NCI-H1694 (cell line): Measurements from ENCODE around the gene ABCA7.
A peak's percentile ranks its signal among the peaks of the same experiment; 100 is the strongest.

ENCODE experiments used
- DNase-seq: peaks from one replicate; lab custom pipeline; 2025; lab: John Stamatoyannopoulos, UW

The ABCA7 gene

DNA sequence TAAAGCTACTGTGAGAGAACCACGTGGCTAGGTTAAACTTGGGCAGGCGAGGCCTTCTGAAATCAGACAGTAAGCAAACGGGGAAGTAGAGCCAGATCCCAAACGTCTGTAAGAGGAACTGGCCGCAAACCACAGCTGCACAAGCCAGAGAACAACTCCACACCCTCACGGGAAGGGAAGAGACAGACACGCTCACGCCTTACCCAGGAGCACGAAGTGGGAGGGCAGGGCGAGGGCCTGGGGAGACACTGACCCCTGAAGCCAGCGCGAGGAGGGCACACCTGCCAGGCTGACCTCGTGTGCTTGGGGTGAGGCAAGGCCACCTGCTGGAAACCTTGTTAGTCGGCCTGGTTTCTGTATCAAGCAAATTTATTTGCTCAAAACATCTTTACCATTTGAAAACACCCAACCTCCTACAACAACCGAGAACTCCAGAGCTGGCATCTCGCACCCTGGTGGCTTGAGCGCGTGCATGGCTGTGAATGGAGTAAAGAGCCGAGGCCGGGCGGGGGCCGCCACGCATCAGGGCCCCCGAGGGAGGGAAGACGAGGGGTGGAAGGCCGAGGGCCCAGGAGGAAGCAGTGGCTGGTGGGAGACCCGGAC, 48.0 kb downstream of the ABCA7 start:
- no peak for DNase-seq

DNA sequence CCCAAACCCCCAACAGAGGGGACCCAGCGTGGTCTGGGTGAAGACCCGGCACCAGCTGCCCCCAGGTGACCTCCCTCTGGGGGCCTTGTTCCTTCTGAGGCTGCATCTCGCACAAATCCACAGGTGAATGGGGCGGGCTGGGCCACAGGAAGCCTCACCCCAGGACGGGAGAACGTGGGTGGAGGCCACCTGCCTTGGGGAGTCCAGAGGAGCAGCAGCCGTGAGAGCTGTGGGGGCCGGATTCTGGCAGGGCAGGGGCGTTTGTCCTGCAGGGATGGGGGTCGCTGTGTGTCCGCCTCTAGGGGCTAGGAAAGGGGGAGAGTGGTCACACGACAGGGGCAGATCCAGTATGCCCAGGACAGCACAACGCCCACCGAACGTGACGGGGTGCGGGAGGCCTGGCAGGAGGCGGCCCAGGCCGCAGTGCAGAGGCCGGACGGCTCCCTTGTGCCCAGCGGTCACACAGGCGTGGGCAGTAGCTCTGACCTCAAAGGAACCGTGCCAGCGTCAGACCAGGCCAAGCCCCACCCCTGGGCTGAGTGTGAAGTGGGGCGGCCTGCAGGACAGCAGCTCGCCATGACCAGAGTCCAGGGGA, 48.6 kb downstream of the ABCA7 start:
- no peak for DNase-seq

DNA sequence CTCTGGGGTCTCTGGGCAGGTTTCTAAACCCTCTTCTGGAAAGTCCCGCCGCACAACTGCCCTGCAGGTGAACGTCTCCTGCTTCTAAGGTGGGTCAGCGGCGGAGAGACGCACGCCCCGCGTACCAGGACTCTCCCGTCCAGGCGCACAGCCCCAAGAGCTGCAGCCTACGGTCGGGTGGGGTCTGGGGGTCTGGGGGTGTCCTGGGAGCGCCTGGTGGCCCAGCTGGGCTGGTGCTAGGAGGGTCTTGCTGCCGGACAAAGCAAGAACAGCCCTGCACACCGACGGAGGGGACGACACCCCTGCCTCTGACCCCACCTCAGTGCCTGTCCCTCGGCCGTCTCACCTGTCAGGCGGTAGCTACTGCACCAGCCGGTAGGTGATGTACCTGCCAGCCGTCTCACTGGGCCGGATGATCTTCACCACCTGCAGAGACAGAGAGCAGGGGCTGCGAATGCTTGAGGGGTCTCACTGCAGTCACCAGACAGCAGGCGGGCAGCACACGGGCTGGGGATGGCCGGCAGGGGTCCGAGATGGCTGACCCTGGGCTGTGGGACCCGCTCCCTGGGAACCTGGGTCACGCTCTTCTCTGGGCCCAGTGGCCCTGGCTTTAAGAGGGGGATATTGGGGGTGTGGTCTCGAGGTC, 49.3 kb downstream of the ABCA7 start:
- DNase-seq = no peak

DNA sequence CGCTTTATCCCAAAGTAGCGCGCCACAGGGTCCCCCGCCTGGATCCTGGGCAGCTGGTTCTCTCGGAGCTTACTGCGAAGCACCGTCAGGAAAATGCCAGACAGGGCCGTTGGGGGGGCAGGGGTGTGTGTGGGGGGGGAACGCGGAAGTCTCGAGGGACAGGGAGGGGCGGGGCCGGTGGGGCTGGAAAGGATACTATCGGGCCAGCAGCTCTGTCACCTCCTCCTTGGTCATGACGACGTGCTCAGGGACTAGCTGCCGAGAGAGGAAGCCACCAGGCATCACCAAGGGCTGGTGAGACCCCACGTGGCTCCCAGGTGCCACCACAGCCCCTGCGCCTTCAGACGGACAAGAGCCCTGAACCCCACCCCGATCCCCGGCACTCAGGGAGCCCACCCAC, 50.0 kb downstream of the ABCA7 start:
- DNase-seq = no peak

DNA sequence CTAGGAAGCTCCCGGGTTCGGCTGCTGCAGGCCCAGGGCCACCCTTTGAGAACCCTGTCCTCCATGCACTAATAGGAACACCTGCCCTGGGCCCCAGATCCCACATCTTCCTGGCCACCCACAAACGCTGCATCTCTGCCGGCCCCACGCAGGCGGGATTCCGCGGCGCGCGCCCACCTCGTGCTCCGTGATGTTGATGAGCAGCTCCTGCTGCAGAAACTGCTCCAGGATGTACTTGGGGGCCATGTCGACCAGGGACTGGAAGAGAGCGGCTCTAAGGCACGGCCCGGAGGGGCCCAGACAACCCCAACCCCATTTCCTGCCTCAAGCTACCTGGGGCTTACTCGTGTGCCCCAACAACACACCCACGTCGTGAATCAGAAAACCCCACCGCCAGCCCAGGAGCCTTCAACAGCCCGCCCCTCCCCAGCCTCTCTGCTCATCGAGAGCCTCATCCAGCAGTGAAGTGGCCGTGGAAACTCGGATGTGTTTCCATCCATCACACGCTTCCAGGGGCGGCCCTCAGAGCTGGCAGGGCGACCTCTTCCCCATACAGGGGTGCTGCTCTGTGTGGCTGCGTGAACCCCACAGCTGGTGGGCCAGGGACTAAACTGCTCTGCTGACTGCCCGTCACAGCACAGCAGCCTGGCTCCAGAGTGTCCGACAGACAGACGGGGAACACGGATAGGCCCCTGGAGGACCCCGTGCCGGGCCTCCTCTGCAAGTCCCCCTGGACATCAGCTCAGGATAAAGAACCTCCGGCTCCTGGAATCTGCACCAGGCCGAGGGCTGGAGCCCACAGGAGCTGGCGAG, 51.0 kb downstream of the ABCA7 start:
- no peak for DNase-seq

DNA sequence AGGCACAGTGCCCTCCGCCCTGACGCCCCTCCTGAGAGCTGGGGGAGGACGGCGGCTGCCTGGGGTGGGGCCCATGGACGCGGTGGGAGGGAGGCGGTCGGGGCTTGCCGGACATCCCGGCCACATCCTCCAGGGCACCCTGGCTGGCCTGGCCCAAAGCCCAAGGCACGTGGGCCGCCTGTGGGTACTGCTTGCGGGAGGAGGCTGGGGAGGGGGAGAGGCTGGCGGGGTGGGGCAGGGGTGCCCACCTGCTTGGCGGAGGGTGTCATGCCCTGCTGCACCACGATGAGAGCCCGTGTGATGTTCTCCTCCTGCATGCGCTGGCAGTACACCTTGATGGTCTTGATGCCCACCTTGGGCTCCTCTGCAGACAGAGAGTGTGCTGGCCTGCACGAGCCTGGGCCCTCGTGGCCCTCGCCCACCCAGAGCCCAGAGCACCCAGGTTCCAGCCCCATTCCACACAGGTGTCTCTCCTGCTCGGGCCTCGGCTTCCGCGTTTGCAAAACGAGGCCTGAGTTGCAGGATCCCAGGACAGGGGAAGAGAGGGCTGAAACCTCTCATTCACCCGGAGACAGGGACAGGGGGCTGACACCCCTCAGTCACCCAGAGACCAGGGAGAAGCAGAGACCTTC, 51.8 kb downstream of the ABCA7 start:
- no peak for DNase-seq

DNA sequence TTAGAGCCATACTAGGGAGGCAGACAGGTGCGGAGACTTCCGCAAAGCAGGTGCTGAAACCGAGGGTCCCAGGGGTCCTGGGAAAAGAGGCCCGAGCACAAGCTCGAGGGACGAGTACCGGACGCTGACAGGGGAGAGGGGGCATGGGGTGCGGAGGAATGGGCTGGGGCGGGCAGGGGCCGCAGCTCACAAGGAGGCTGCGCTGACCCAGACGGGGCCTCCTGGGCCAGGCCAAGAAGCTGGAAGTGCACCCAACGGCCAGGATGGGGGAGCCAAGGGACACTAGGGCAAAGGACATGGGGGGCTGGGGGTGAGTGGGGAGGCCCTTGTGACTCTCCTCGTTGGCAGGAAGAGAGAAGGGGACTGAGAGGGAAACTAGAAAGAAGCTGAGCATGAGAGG, 53.4 kb downstream of the ABCA7 start:
- no peak for DNase-seq

DNA sequence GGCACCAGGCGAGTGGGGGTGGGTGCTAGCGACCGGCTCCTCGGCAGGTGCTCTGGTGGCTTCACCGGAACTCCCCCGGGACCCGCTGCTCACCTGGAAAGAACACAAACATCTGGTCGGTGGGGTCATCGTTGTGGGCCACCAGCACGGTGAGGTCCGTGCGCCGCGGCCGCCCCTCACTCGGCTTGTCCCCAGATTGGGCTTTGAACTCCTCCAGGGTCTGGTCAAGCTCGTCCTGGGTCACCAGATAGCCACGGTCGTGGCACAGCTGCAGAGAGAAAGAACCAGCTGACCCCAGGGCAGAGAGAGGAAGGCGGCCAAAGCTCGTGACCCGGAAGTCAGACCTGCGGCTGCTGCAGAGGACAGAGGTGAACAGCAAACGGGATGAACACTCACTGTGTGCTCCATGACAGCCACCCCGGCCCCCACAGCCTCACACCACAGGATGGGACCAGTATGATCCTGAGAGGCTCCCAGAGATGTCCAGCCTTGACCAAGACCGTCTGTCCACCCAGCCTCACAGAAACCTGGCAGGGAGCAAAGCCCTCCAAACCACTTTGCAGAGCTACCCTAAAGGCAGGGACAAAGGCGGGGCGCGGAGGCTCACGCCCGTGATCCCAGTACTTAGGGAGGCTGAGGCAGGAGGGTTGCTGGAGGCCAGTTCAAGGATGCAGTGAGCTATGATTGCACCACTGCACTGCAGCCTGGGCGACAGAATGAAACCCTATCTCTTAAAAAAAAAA, 54.1 kb downstream of the ABCA7 start:
- DNase-seq = no peak

DNA sequence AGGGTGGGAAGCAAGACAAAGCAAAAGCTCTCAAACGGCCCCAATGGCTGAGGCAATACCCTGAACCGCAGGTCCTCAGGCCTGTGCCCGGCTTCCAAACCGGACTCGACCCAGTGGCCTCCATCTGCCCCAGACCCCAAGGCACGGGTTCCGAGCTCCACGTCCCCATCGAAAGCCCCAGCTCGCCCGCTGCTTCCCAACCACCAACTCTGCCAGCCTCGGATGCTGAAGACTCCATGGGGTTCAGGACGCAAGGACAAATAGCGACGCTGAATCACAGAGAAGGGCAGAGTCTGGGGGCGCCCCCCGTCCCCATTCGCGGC, 54.7 kb downstream of the ABCA7 start:
- DNase-seq = no peak

DNA sequence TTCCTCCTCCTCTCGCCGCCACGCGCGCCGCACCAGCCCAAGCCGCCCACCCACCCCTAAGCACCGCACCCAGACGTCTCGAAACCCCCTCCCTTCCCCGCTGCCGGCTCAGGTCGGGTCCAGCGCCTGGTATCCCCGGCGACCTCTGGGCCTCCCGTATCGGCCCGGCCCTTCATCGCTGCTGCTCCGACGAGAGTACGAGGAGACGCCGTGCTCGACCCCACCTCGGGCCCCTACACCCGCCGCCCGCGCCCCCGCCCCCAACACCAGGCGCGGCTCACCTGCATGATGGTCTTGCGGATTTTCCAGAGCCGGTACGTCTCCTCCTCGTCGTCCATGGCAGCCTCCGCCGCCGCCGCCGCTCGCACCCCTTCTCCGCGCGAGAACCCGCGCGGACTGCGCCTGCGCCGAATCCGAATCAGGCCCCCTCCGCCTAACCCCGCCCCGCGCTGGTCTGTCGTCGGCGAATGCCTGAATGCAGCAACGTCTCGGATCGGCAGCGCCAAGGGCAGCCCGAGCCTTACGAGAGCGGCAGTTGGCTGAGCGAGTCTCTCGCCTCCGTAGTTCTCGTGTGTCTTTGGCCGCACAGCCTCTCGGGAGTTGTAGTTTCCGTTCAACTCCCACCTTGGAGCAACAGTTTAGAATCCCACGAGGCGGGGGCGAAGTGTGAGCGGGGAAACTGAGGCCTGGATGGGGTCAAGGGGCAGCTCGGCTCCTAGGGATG, 55.2 kb downstream of the ABCA7 start, which contains the start of gene POLR2E:
Gene POLR2E, minus strand, starts transcription at position 398 of the 724 bp plus-strand sequence. Its CDS starts 60 bp downstream, at position 338.
- peak; percentile 88 for DNase-seq

DNA sequence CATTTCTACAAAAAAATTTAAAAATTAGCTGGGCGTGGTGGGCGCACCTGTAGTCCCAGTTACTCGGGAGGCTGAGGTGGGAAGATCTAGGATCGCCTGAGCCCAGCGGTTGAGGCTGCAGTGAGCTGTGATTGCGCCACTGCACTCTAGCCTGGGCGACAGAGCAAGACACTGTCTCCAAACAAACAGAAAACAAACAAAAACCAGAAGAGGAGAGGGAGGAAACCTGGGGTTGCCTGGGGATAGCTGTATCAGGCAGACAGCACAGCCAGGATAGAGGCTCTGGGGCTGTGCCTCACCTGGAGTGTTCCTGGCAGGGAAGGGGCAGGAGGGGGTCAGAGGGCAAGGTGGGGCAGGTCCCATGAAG, 57.9 kb downstream of the ABCA7 start:
- DNase-seq = no peak

DNA sequence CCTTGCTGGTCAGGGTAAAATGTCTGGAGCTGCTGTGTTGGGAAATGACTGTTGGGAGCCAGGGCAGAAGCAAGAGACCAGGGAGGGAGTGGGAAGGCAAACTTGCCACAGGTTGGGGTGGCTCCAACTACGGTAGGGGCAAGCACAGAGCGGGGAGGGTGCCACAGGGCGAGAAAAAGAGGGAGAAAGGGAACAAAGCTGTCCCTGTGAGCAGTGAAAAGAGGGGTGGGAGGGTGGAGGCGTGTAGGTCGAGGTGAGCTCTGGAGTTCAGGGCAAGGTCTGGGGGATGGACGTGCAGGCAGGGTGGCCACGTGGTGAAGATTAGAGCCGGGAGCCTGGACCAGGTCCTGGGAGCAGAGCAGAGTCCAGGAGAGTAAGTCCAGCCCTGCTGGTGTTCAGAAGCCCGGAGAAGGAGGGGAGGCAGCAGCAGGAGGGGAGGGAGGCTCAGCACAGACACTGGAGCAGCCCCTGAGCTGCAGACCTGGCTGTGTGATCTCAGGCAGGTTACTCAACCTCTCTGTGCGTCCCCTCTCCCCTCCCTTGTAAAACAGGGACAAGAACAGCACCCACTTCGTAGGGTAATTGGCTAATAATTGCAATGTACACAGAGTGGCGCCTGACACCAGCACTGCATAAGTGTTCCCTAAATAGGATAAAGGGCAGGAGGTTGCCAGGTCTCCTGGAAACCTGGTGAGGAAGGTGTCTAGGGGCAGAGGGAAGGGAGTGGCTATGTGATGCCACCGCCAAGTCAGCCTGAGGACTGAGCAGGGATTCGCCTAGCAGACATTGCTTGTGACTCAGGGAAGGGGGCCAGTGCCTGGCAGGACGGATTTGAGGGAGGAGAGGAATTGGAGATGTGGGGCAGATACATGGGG, 58.5 kb downstream of the ABCA7 start:
- DNase-seq = no peak

DNA sequence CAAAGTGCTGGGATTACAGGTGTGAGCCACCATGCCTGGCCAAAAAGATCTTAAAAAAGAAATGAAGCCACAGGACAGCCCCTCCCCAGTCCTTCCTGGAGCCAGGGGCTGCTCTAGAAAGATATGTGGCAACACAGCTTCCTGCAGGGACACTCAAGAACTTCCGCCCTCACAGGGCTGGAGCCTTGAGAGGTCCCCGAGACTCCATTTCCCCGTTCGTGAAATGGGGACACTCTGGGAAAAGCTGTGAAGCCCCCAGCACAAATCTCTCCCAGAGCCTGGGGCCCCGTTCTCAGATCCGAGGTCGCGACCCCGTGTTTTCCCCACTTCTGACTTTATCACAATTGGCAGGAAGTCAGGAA, 61.4 kb downstream of the ABCA7 start:
- no peak for DNase-seq

DNA sequence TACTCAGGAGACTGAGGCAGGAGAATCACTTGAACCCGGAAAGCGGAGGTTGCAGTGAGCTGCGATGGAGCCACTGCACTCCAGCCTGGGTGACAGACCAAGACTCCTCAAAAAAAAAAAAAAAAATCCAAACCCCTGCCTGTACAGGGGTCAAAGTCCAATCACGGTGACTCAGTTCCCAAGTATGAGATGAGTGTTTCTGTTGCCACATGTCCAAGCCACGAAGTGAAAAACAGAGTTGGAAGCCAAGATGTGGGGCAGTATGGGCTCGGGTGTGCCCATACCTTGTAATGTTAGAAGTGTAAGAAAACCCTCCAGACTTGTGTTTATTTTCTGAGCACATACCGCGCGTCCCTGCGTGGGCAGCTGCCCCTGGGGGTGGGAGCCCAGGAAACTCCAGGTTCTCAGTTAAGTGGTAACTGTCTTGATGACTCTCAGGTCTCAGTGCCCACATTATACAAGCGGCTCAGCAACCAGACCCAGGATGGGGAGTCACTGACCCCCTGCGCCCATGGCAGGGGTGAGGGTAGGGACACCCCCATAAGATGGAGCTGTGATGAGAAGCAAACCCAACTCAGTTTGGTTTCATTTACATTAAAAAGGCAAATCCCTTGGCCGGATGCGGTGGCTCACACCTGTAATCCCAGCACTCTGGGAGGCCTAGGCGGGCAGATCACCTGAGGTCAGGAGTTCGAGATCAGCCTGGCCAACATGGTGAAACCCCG, 62.7 kb downstream of the ABCA7 start:
- DNase-seq = no peak

DNA sequence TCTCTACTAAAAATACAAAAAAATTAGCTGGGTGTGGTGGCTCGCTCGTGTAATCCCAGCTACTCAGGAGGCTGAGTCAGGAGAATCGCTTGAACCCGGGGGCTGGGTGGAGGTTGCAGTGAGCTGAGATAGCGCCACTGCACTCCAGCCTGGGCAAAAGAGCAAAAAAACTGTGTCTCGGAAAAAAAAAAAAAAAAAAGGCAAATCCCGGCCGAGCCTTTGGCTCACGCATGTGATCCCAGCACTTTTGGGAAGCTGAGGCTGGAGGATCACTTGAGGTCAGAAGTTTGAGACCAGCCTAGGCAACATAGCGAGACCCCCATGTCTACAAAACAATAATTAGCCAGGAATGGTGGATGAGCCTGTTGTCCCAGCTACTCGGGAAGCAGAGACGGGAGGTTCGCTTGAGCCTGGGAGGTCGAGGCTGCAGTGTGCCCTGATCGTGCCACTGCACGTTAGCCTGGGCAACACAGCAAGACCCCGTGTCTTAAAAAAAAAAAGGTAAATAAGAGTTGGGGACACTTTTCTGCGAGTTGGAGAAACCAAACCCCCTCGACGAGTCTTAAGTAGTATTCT, 63.3 kb downstream of the ABCA7 start:
- DNase-seq = no peak

DNA sequence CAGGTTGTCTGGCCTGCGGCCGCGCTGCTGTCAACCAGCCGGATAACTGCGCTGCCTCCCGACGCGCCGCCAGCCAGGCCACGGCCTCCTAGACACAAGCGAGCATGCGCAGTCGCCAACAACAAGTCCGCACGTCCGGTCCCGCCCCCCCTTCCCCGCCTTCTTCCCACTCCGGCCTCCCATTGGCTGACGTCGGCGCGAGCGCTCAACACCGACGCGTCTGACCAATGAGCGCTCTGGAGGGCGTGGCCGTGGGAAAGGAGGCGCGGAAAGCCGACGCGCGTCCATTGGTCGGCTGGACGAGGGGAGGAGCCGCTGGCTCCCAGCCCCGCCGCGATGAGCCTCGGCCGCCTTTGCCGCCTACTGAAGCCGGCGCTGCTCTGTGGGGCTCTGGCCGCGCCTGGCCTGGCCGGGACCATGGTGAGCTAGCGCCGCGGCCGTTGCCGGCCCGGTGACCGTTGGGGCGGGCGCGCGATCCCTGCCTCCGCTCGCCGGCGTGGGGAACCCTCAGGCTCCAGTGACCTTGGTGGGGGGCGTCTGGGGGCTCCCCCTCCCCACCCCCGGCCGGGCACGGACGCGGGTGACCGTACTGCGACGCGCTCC, 63.9 kb downstream of the ABCA7 start, which contains the start of gene GPX4:
Gene GPX4, plus strand, starts transcription at position 287 of the 603 bp plus-strand sequence. Its CDS starts 50 bp downstream, at position 337.
- peak; percentile 96 for DNase-seq

DNA sequence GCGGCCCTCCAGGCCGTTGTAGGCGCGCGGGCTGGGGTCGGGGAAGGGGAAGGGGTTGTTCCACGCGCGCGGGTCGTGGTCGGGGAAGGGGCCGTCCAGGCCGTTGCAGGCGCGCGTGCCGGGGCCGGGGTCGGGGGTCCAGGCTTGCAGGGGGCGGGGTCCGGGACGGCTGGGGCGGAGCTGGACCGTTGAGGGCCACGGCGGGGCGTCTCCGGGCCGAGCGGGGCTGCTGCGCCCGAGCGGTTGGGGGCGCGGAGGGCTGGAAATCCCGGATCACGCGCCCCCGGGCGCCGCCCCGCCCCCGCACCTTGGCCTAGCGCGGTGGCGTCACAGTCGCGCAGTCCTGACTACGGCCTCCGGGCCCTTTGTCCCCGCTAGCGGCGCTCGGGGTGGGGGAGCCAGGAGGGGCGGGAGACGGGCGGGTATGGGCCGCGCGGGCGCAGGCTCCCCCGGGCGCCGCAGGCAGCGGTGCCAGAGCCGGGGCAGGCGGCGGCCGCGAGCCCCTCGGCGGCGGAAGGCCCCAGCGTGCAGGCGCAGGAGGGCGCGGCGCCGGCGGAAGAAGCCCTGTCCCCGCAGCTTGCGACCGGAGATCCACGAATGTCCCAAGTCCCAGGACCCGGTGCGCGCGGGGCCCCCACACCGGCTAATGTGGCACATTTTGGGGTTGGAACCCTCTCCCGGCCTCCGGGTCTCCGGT, 64.6 kb downstream of the ABCA7 start:
- peak; percentile 4 for DNase-seq
